Activated CD4-positive, alpha-beta T cell treated with anti-CD3 and anti-CD28 coated beads for 36 hours (primary cell): ENCODE results near the gene LCTL. TPM values are rescaled to one million over a fixed set of nuclear protein-coding genes. Genes with fewer than 3 reads are reported as not detected.
"Not testable (repeated sequence)": the region's sequence is repeated elsewhere in the genome, so short reads cannot be mapped to it uniquely, and the experiment has no call there.

Source experiments
- ATAC-seq: fragments of 200-7000 bp; cut with Tn5 transposase; one replicate; pipeline ENCODE4 v1.10.0; 2021; ENCODE audit warnings: mild to moderate bottlenecking, moderate library complexity
- CTCF ChIA-PET: fragments of 350-600 bp; sonication (Branson Sonifier 250); formaldehyde crosslinking; loops from one replicate; lab custom pipeline; 2021; ENCODE audit warnings: antibody characterized with exemption; lab: Charles Lee
- POLR2A ChIA-PET: fragments of 350-600 bp; sonication (Branson Sonifier 250); formaldehyde crosslinking; loops from one replicate; lab custom pipeline; 2021; ENCODE audit warnings: antibody characterized with exemption, inconsistent platforms; lab: Charles Lee
- DNase-seq: peaks from one replicate; pipeline ENCODE4 v3.0.0-alpha.2; 2020
- H3K27ac Mint-ChIP-seq: one replicate; pipeline ENCODE4 v1.8.0; 2021; ENCODE audit warnings: mixed read lengths
- H3K27me3 Mint-ChIP-seq: one replicate; pipeline ENCODE4 v1.8.0; 2021; ENCODE audit warnings: mixed read lengths
- H3K36me3 Mint-ChIP-seq: one replicate; pipeline ENCODE4 v1.8.0; 2021; ENCODE audit warnings: low read depth, mixed read lengths
- H3K4me1 Mint-ChIP-seq: one replicate; pipeline ENCODE4 v1.8.0; 2021; ENCODE audit warnings: mixed read lengths
- H3K4me3 Mint-ChIP-seq: one replicate; pipeline ENCODE4 v1.8.0; 2021; ENCODE audit warnings: mild to moderate bottlenecking, moderate library complexity, mixed read lengths
- H3K9me3 Mint-ChIP-seq: one replicate; pipeline ENCODE4 v1.8.0; 2021; ENCODE audit warnings: low read depth, mixed read lengths
- intact Hi-C, 2 experiments: fragments of 100-400 bp; cut with DNase I in 1 of 2; cut with micrococcal nuclease in 1 of 2; formaldehyde crosslinking; loops; one replicate each; pipeline versions ENCODE4 v1.14.2 to v1.15.1; 2022 to 2024; cut with DNase I, micrococcal nuclease
- total RNA-seq, 2 experiments: library from RNA; stranded (reverse); gene quantifications; one replicate each; pipeline ENCODE4 v1.2.3, GENCODE V29; 2021

The LCTL gene
- total RNA-seq, 2 experiments from 2014 or later, result not detected

DNA sequence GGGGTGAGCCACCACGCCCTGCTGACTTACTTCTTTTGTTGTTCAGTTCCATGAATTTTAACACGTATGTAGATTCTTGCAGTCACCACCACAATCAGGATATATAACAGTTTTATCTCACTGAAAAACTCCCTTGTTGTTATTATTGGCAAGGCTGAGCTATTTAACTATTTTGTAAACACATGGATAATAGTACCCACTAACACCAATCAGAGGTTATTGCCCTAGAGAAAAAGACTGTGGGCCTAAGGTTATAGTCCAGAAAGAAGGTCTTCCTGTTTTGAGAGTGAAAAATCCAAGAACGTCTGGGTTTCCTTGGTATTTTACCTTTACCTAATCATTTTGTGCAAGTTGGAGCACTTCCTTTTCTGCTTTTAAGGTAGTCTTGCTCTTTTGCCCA, 51.2 kb downstream of the LCTL start:
- ChIA-PET POLR2A (no interaction called here), CTCF (no interaction called here)
- H3K27me3 Mint-ChIP-seq, result no peaks in the 10 kb centered on the region
- H3K9me3 Mint-ChIP-seq, result no peaks in the 10 kb centered on the region
- ATAC-seq (no peak), DNase-seq (no peak)
- H3K36me3 Mint-ChIP-seq, result peaks cover 27% of the 10 kb centered on the region
- no peak overlapping the region for H3K4me3 Mint-ChIP-seq
- no peak overlapping the region for H3K27ac Mint-ChIP-seq
- intact Hi-C loops, result no loop called here
- H3K4me1 Mint-ChIP-seq, result no peaks in the 10 kb centered on the region

DNA sequence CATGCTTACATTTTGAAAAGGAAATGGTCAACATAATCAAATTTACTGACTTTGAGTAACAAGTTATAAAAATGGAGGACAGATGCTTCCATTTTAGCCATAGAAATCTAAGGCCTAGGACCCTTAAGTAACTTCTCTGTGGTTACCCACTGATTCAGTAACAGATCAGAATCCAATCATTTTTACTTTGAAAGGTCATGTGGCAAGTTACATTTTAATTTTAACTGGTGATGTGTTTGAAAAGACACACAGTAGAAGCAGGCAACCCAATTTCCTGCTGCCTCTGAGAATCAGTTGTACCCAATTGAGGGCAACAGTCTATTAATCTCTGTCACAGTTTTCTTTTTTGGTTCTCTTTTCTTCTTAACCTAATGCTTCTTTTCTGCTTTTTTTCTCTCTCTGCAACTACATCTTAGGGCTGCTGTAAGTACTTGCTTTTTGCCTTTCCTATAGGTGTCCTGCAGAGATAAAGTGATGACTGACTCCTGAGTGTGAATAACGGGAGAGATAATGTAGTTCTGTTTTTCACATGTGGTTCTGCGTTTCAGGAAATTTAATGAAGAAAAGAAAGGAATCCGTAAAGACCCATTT, 57.4 kb downstream of the LCTL start:
- H3K9me3 Mint-ChIP-seq, result no peaks in the 10 kb centered on the region
- intact Hi-C loops, result loop anchor here in 1 of 2 experiments (10.0 kb wide), 3 partner anchors 714 to 1324 kb away; partner anchors contain the start of genes CLPX, DENND4A and RNU5B-1
- H3K27ac Mint-ChIP-seq, result peak overlapping the region; percentile 38
- H3K27me3 Mint-ChIP-seq, result no peaks in the 10 kb centered on the region
- peaks cover 25% of the 10 kb centered on the region for H3K36me3 Mint-ChIP-seq
- ATAC-seq, result no peak
- H3K4me3 Mint-ChIP-seq, result no peak overlapping the region
- CTCF ChIA-PET, result interaction anchor here (1.3 kb wide), 1 partner anchor 11 kb away, joined by 3 read pairs; no protein-coding TSS in a partner anchor
- peaks cover 26% of the 10 kb centered on the region for H3K4me1 Mint-ChIP-seq
- DNase-seq, result no peak
- POLR2A ChIA-PET, result interaction anchor here (0.8 to 1.1 kb wide), 2 partner anchors 11 to 84 kb away, joined by 3 read pairs; no protein-coding TSS in a partner anchor

DNA sequence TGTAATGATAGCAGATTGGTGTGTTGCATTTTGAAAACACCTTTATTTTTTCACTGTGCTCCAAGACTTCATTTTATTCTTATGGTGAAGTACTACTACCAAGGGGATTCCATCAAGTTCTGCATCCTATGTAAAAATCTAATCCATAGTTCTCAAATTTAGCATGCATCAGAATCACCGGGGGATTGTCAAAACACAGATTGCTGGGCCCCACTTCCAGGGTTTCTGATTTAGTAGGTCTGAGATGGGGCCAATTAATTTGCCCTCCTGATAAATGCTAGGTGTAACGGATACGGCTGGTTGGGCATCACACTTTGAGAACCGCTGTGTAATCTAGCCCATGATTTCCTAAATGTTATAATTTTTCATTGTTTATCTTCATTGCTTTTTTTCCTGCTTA, 60.0 kb downstream of the LCTL start:
- no peaks in the 10 kb centered on the region for H3K27me3 Mint-ChIP-seq

DNA sequence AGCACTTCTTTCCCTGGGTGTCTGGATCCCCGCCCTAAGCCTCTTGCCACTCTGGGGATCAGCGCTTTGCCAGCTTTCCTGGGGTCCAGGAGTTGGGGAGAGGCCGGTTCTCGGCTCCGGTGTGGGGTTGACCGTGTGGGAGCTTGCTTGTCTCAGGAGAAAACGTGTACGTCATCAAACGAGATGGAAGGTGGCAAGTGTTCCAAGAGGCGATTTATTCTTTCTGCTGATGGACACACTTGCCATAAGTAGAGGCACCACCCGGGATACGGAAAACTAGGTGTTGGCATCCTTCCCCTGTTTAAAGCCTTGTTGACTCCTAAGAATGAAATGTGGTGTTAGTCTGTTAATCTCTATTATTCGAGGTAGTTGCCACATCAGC, 60.4 kb downstream of the LCTL start:
- ATAC-seq (no peak), DNase-seq (no peak)
- CTCF ChIA-PET, result interaction anchor here (0.7 to 2.8 kb wide), 6 partner anchors 8 to 437 kb away, joined by 3 to 15 read pairs (median 5); partner anchors contain the start of genes MAP2K1 and SNAPC5
- Mint-ChIP-seq H3K27ac (peak overlapping the region; percentile 98), H3K4me1 (peaks cover 50% of the 10 kb centered on the region), H3K36me3 (peaks cover 49% of the 10 kb centered on the region), H3K9me3 (no peaks in the 10 kb centered on the region), H3K27me3 (no peaks in the 10 kb centered on the region), H3K4me3 (peak overlapping the region; percentile 88)
- intact Hi-C loops, result loop anchor here (1.0 to 10.0 kb wide), 8 partner anchors 8 to 1321 kb away; partner anchors contain the start of genes SNAPC5 (in 2 of the 2), CLPX (in 1 of the 2), DENND4A (in 1 of the 2) and DPP8 (in 1 of the 2)
- POLR2A ChIA-PET, result interaction anchor here (0.8 kb wide), 1 partner anchor 11 kb away, joined by 3 read pairs; no protein-coding TSS in a partner anchor

More for the DNA sequence above, 60.0 kb downstream of the LCTL start:
- DNase-seq, result no peak
- Mint-ChIP-seq H3K36me3 (peaks cover 49% of the 10 kb centered on the region), H3K27ac (peak overlapping the region; percentile 98), H3K4me3 (peak overlapping the region; percentile 88), H3K4me1 (peaks cover 46% of the 10 kb centered on the region), H3K9me3 (no peaks in the 10 kb centered on the region)
- ChIA-PET POLR2A (no interaction called here), CTCF (interaction anchor here (1.2 to 2.8 kb wide), 5 partner anchors 8 to 147 kb away, joined by 4 to 15 read pairs (median 6); partner anchors contain the start of genes MAP2K1 and SNAPC5)
- intact Hi-C loops, result loop anchor here (1.0 to 10.0 kb wide), 8 partner anchors 9 to 1321 kb away; partner anchors contain the start of genes SNAPC5 (in 2 of the 2), CLPX (in 1 of the 2), DENND4A (in 1 of the 2) and DPP8 (in 1 of the 2)
- no peak for ATAC-seq

DNA sequence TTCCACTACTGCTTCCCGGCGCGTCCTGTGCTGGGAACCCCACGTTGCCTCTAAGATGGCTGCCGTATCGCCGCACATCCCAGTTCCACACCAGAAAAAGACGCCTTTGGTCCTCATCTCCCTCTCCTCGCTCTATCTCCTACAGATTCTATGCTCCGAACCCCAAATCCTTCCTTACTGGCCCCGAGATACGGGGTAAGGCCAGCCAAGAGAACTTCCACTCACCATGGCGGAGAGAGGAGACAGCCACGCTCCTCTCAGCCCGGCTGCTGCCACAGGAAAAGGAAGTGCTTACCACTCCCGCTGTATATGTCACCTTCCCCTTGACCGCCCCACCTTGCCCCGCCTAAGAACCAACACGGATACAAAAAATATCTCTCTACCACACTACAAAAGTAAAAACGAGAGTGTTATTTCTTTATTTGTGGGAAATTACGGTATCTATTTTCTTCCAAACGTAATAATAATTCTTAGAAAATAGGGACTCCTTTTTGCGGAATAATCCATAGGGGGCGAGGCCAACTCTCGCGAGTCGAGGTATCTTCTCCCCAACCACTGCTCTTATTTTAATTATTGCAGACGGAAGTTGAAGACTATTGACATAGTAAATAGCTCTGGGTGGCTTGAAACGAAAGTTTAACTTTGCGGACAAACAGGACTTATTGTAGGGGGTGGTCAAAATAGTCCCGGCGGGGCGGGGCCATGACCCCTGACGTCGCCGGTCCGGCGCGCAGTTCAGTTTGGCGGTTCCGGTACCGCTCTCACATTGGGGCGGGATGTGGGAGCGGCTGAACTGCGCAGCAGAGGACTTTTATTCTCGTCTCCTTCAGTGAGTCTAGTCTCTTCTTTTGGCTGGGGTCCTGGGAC, 61.0 kb downstream of the LCTL start, which contains the start of the genes RPL4 and ZWILCH:
TSS of gene RPL4 (minus strand) at position 293 of the 867 bp plus-strand sequence. CDS start at position 228, 65 bp downstream.
TSS of gene ZWILCH (plus strand) at position 764 of the 867 bp plus-strand sequence. CDS start at position 777, 13 bp downstream.
- CTCF ChIA-PET, result interaction anchor here (0.7 to 2.8 kb wide), 5 partner anchors 7 to 438 kb away, joined by 3 to 15 read pairs (median 6); partner anchors contain the start of genes MAP2K1 and SNAPC5
- ATAC-seq (peak; percentile 89), DNase-seq (peak; percentile 85)
- H3K27me3 Mint-ChIP-seq, result no peaks in the 10 kb centered on the region
- peaks cover 56% of the 10 kb centered on the region for H3K4me1 Mint-ChIP-seq
- H3K4me3 Mint-ChIP-seq, result peak within 1 kb of the TSS; percentile 88
- H3K9me3 Mint-ChIP-seq, result no peaks in the 10 kb centered on the region
- peaks cover 54% of the 10 kb centered on the region for H3K36me3 Mint-ChIP-seq
- POLR2A ChIA-PET, result interaction anchor here (0.6 to 0.8 kb wide), 2 partner anchors 10 to 742 kb away, joined by 3 read pairs; no protein-coding TSS in a partner anchor
- intact Hi-C loops, result loop anchor here (1.0 to 10.0 kb wide), 12 partner anchors 7 to 1320 kb away; partner anchors contain the start of genes MAP2K1 (in 2 of the 2), SNAPC5 (in 2 of the 2), TIPIN (in 2 of the 2) and CLPX (in 1 of the 2)
- peak within 1 kb of the TSS; percentile 98 for H3K27ac Mint-ChIP-seq

DNA sequence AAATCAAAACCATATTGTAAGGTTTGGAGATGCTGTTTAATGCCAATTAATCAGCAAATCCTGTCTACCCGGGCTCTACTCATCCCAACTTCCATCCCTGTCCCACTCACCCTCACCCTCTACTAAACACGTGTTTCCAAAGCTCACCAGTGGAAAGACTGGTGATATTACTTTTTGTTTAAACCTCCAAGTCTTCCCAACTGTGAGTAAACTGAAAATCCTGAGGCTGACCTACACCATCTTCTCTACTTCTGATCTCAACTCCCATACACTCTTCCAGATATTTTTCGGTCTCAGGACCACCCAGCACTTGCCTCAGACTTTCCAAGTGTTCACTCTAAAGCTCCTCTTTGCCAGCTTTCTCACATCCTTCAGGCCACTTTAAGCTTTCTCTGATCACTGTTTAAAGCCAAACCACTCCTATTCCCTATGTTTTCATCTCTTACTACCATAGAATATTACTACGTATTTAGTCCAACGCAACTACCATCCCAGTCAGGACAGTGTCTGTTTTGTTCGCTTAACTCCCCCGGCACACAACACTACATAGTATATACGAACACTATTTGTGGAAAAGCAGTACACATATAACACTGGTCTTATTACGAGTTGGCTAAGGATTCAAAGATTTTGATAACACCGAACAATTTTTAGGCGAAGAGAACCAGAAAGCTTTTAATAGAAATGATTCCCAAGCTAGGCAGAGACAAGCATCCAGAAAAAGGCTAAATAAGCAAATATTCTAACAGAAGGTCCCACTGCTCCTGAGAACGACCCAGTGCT, 61.8 kb downstream of the LCTL start:
- ChIA-PET CTCF (interaction anchor here (2.8 kb wide), 1 partner anchor 117 kb away, joined by 15 read pairs; the partner anchor contains the start of gene MAP2K1), POLR2A (interaction anchor here (0.6 to 0.8 kb wide), 2 partner anchors 12 to 743 kb away, joined by 3 to 5 read pairs; no protein-coding TSS in a partner anchor)
- Mint-ChIP-seq H3K4me1 (peaks cover 58% of the 10 kb centered on the region), H3K27me3 (no peaks in the 10 kb centered on the region), H3K9me3 (no peaks in the 10 kb centered on the region), H3K36me3 (peaks cover 57% of the 10 kb centered on the region), H3K4me3 (peak overlapping the region; percentile 88), H3K27ac (peak overlapping the region; percentile 98)
- intact Hi-C loops, result loop anchor here (1.0 to 10.0 kb wide), 11 partner anchors 117 to 1319 kb away; partner anchors contain the start of genes MAP2K1 (in 2 of the 2), TIPIN (in 2 of the 2), CLPX (in 1 of the 2) and DENND4A (in 1 of the 2)
- no peak for DNase-seq
- ATAC-seq, result no peak

DNA sequence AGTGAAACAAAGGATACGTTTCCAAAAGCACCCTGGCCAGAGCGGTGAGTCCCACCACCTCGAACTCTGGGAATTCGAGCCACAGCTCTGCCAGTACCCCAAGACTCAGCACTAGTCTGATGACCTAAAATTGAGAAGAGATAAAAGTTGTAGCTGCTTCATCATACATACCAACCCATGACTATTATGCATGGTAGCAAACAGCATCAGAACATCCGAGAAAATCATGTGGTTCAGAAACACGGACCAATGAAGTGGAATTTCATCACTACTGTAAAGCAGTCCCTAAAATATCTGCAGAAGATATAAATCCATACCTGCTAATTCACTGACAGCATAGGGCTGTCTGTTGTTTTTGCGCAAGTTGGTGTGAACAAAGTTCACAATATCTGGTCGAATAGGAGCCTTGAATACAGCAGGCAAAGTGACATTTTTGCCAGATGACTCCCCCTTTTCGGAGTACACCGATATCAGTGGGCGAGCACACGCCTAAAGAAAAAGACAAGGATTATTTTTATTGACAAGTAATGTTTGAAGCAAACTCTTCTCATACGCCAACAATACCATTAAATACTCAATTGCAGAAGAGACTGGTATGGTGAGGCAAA, 62.7 kb downstream of the LCTL start:
- DNase-seq, H3K27me3 Mint-ChIP-seq, POLR2A ChIA-PET, ATAC-seq, H3K9me3 Mint-ChIP-seq: not testable (repeated sequence)
- H3K27ac Mint-ChIP-seq, result peak overlapping the region; percentile 98
- CTCF ChIA-PET, result interaction anchor here (2.8 kb wide), 1 partner anchor 117 kb away, joined by 15 read pairs; the partner anchor contains the start of gene MAP2K1
- H3K36me3 Mint-ChIP-seq, result peaks cover 62% of the 10 kb centered on the region
- intact Hi-C loops, result loop anchor here in 1 of 2 experiments (10.0 kb wide), 3 partner anchors 708 to 1318 kb away; partner anchors contain the start of genes CLPX, DENND4A and RNU5B-1
- H3K4me1 Mint-ChIP-seq, result peaks cover 60% of the 10 kb centered on the region
- peak overlapping the region; percentile 88 for H3K4me3 Mint-ChIP-seq

DNA sequence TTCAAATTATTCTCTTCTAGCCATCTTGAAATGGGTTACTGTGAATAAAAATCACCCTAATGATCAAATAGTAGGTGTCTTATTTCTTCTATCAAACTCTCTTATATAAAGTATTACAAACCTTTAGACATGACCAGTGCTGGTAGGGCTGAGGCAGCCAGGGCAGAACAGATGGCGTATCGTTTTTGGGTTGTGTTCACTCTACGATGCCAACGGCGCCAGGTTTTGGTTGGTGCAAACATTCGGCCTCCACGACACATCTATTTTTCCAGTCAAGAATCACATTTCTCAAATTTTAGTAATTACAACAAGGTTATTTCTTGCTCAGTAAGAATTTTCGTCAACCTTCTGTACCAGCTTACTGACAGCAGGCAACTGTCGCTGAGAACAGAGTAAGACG, 63.3 kb downstream of the LCTL start:
- intact Hi-C loops, result loop anchor here in 1 of 2 experiments (10.0 kb wide), 3 partner anchors 708 to 1318 kb away; partner anchors contain the start of genes CLPX, DENND4A and RNU5B-1
- Mint-ChIP-seq H3K27me3 (no peaks in the 10 kb centered on the region), H3K4me1 (peaks cover 59% of the 10 kb centered on the region), H3K36me3 (peaks cover 68% of the 10 kb centered on the region), H3K9me3 (no peaks in the 10 kb centered on the region), H3K4me3 (peak overlapping the region; percentile 88), H3K27ac (peak overlapping the region; percentile 98)
- CTCF ChIA-PET, result no interaction called here
- ATAC-seq (no peak), DNase-seq (no peak)
- POLR2A ChIA-PET, result no interaction called here

DNA sequence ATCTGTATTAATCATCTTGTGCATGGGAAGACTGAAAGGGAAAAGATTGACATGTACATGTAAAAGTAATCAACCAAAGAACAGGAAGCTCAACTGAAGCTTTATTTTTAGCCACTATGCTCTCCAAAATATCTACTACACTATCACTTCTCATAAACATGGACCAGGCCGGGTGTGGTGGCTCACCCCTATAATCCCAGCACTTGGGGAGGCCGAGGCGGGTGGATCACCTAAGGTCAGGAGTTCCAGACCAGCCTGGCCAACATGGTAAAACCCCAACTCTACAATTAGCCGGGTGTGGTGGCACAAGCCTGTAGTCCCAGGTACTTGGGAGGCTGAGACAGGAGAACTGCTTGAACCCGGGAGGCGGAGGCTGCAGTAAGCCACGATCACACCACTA, 65.5 kb downstream of the LCTL start:
- Mint-ChIP-seq H3K4me1 (peaks cover 54% of the 10 kb centered on the region), H3K4me3 (peak overlapping the region; percentile 46), H3K27ac (peak overlapping the region; percentile 88), H3K36me3 (peaks cover 83% of the 10 kb centered on the region)
- ChIA-PET CTCF (interaction anchor here (1.1 to 3.5 kb wide), 2 partner anchors 42 to 146 kb away, joined by 3 to 22 read pairs; no protein-coding TSS in a partner anchor), POLR2A (interaction anchor here (1.3 kb wide), 1 partner anchor 112 kb away, joined by 4 read pairs; no protein-coding TSS in a partner anchor)
- intact Hi-C loops, result loop anchor here in 1 of 2 experiments (10.0 kb wide), 3 partner anchors 706 to 1316 kb away; partner anchors contain the start of genes CLPX, DENND4A and RNU5B-1
- ATAC-seq, H3K27me3 Mint-ChIP-seq, H3K9me3 Mint-ChIP-seq, DNase-seq: not testable (repeated sequence)
